ENCODE data around the gene NCOA5. TPM values are rescaled to one million over a fixed set of nuclear protein-coding genes. Genes with fewer than 3 reads are reported as not detected.

NCOA5 gene
- total RNA-seq, 1 experiment from 2014 or later: 26.9 TPM

- ChIA-PET POLR2A (ENCODE audit: unreplicated experiment) (no interaction called here), CTCF (no interaction called here)
- H3K4me1 ChIP-seq (ENCODE audit: insufficient read depth, low read length): no peaks in the 10 kb centered on the region
- intact Hi-C loops (cut with micrococcal nuclease): no loop called here
- no peak for TF ChIP-seq EZH2phosphoT487 (IDR thresholded peaks at IDR 0.05; ENCODE audit: borderline replicate concordance, low read length)
- TF ChIP-seq, protein P1, sequence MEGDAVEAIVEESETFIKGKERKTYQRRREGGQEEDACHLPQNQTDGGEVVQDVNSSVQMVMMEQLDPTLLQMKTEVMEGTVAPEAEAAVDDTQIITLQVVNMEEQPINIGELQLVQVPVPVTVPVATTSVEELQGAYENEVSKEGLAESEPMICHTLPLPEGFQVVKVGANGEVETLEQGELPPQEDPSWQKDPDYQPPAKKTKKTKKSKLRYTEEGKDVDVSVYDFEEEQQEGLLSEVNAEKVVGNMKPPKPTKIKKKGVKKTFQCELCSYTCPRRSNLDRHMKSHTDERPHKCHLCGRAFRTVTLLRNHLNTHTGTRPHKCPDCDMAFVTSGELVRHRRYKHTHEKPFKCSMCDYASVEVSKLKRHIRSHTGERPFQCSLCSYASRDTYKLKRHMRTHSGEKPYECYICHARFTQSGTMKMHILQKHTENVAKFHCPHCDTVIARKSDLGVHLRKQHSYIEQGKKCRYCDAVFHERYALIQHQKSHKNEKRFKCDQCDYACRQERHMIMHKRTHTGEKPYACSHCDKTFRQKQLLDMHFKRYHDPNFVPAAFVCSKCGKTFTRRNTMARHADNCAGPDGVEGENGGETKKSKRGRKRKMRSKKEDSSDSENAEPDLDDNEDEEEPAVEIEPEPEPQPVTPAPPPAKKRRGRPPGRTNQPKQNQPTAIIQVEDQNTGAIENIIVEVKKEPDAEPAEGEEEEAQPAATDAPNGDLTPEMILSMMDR (conservative IDR thresholded peaks at IDR 0.05; ENCODE audit: low read depth, low read length): no peak
- no peak for TF ChIP-seq EZH2 (IDR thresholded peaks at IDR 0.05; ENCODE audit: low read length, unreplicated experiment)
- no peaks in the 10 kb centered on the region; the same call in 1 of the 2 replicates for H3K36me3 ChIP-seq (ENCODE audit: low read depth, low read length)
- H4K20me1 ChIP-seq (ENCODE audit: low read length): no peaks in the 10 kb centered on the region
- no TSS peak for BruUV-seq (replicated peaks)
- no peak overlapping the region for H3K4me2 ChIP-seq (ENCODE audit: low read length)
- ATAC-seq: no peak
- no peak overlapping the region for H3K4me3 ChIP-seq (ENCODE audit: low read length)
- no peak overlapping the region for H2AFZ ChIP-seq (ENCODE audit: low read length)
- no peaks in the 10 kb centered on the region for H3K9me2 ChIP-seq (replicated peaks; ENCODE audit: low read length)
- H3K9ac ChIP-seq (ENCODE audit: low read length): no peak overlapping the region
- H3K27me3 ChIP-seq (ENCODE audit: low read length): no peaks in the 10 kb centered on the region
- H3K79me2 ChIP-seq (ENCODE audit: low read length): no peaks in the 10 kb centered on the region
- no peak overlapping the region for H3K27ac ChIP-seq (ENCODE audit: low read length)
- no peak for DNase-seq
- H3F3A ChIP-seq (ENCODE audit: low read length, unreplicated experiment): no peaks in the 10 kb centered on the region
- H3K9me3 ChIP-seq (ENCODE audit: low read length): no peaks in the 10 kb centered on the region
These were observed 34.5 kb downstream of the NCOA5 start for GRCh38 chr20:46055269-46055668.

- TF ChIP-seq, protein P1 (conservative IDR thresholded peaks at IDR 0.05; ENCODE audit: low read depth, low read length): no peak
- TF ChIP-seq EZH2 (IDR thresholded peaks at IDR 0.05; ENCODE audit: low read length, unreplicated experiment): no peak
- TF ChIP-seq EZH2phosphoT487 (IDR thresholded peaks at IDR 0.05; ENCODE audit: borderline replicate concordance, low read length): no peak
- Histone ChIP-seq H3K36me3 (ENCODE audit: low read depth, low read length) (no peaks in the 10 kb centered on the region), H3K4me3 (ENCODE audit: low read length) (no peak overlapping the region), H3K27me3 (ENCODE audit: low read length) (peaks cover 2% of the 10 kb centered on the region; the same call in 1 of the 2 replicates), H3K4me2 (ENCODE audit: low read length) (no peak overlapping the region), H3K79me2 (ENCODE audit: low read length) (no peaks in the 10 kb centered on the region), H4K20me1 (ENCODE audit: low read length) (no peaks in the 10 kb centered on the region), H3K9me3 (ENCODE audit: low read length) (no peaks in the 10 kb centered on the region), H3K27ac (ENCODE audit: low read length) (no peak overlapping the region), H3F3A (ENCODE audit: low read length, unreplicated experiment) (no peaks in the 10 kb centered on the region), H2AFZ (ENCODE audit: low read length) (no peak overlapping the region), H3K9ac (ENCODE audit: low read length) (no peak overlapping the region), H3K4me1 (ENCODE audit: insufficient read depth, low read length) (no peaks in the 10 kb centered on the region), H3K9me2 (replicated peaks; ENCODE audit: low read length) (no peaks in the 10 kb centered on the region)
- no TSS peak for BruUV-seq (replicated peaks)
- no peak for ATAC-seq
- intact Hi-C loops (cut with micrococcal nuclease): no loop called here
- ChIA-PET CTCF (no interaction called here), POLR2A (ENCODE audit: unreplicated experiment) (no interaction called here)
- no peak for DNase-seq
These were observed 35.2 kb downstream of the NCOA5 start for GRCh38 chr20:46054606-46055005.

- Histone ChIP-seq H3K27ac (ENCODE audit: low read length) (no peak overlapping the region), H3K79me2 (ENCODE audit: low read length) (no peaks in the 10 kb centered on the region), H3K9me2 (replicated peaks; ENCODE audit: low read length) (no peaks in the 10 kb centered on the region), H3K27me3 (ENCODE audit: low read length) (peaks cover 2% of the 10 kb centered on the region; the same call in 1 of the 2 replicates), H3K4me2 (ENCODE audit: low read length) (no peak overlapping the region), H4K20me1 (ENCODE audit: low read length) (no peaks in the 10 kb centered on the region), H3F3A (ENCODE audit: low read length, unreplicated experiment) (no peaks in the 10 kb centered on the region), H2AFZ (ENCODE audit: low read length) (no peak overlapping the region), H3K9me3 (ENCODE audit: low read length) (no peaks in the 10 kb centered on the region), H3K4me3 (ENCODE audit: low read length) (no peak overlapping the region), H3K36me3 (ENCODE audit: low read depth, low read length) (no peaks in the 10 kb centered on the region), H3K4me1 (ENCODE audit: insufficient read depth, low read length) (no peaks in the 10 kb centered on the region), H3K9ac (ENCODE audit: low read length) (no peak overlapping the region)
- no TSS peak for BruUV-seq (replicated peaks)
- no peak for ATAC-seq
- intact Hi-C loops (cut with micrococcal nuclease): no loop called here
- DNase-seq: no peak
- POLR2A ChIA-PET (ENCODE audit: unreplicated experiment): no interaction called here
- TF ChIP-seq EZH2phosphoT487 (IDR thresholded peaks at IDR 0.05; ENCODE audit: borderline replicate concordance, low read length): no peak
- TF ChIP-seq EZH2 (IDR thresholded peaks at IDR 0.05; ENCODE audit: low read length, unreplicated experiment): no peak
- TF ChIP-seq, protein P1 (conservative IDR thresholded peaks at IDR 0.05; ENCODE audit: low read depth, low read length): no peak
- CTCF ChIA-PET: no interaction called here
These were observed 36.3 kb downstream of the NCOA5 start for GRCh38 chr20:46053416-46053815.
